ENCODE data around the gene ERLIN1. TPM values are rescaled to one million over a fixed set of nuclear protein-coding genes. Genes with fewer than 3 reads are reported as not detected.

Gene ERLIN1
- total RNA-seq, 1 experiment from 2014 or later, result 33.0 TPM

- H3K56ac ChIP-seq (ENCODE audit: insufficient read length, low read depth, low read length), result no peak overlapping the region
- no CpG with 5 or more reads among the region's 1 CpG for WGBS (ENCODE audit: extremely low coverage, insufficient read length, low lambda C conversion rate)
- Mint-ChIP-seq H3K4me3 (no peak overlapping the region), H3K36me3 (ENCODE audit: insufficient read depth in 1 of 3, low read depth in 3 of 3) (peaks cover 0 to 4% (median 2%) of the 10 kb centered on the region in 3 experiments; a peak in 3 of 7 replicates), H3K27ac (no peak overlapping the region), H3K27me3 (ENCODE audit: low read depth) (peaks cover 4% of the 10 kb centered on the region; the same call in 1 of the 2 replicates), H3K9me3 (peaks cover 23 to 25% of the 10 kb centered on the region in 2 experiments), H3K4me1 (peaks cover 0 to 2% of the 10 kb centered on the region in 2 experiments; a peak in 1 of 4 replicates)
- H3K27ac ChIP-seq (ENCODE audit: insufficient read length, low read depth, low read length), result no peak overlapping the region
- no peaks in the 10 kb centered on the region for H3K23me2 ChIP-seq (ENCODE audit: insufficient read length, low read depth, low read length, poor library complexity, severe bottlenecking)
- no peak overlapping the region for H4K5ac ChIP-seq (ENCODE audit: insufficient read length, low read depth, low read length)
- no peak overlapping the region for H4K8ac ChIP-seq (replicated peaks; ENCODE audit: insufficient read length, low read depth, low read length)
- H2BK5ac ChIP-seq (ENCODE audit: insufficient read length, low read length), result no peak overlapping the region
- H3K23ac ChIP-seq (ENCODE audit: insufficient read length, low read depth, low read length), result no peak overlapping the region
- H3K9me3 ChIP-seq (ENCODE audit: control insufficient read depth, low read depth, low read length), result no peaks in the 10 kb centered on the region
- no peaks in the 10 kb centered on the region for H3K79me2 ChIP-seq (ENCODE audit: insufficient read depth, low read length)
- H4K20me1 ChIP-seq (ENCODE audit: control insufficient read depth, insufficient read depth, insufficient read length), result no peaks in the 10 kb centered on the region
- no peak overlapping the region for H2BK20ac ChIP-seq (ENCODE audit: low read depth, low read length, poor library complexity, severe bottlenecking)
- H4K91ac ChIP-seq (ENCODE audit: insufficient read length, low read depth, low read length), result no peak overlapping the region
- H3K79me1 ChIP-seq (ENCODE audit: insufficient read depth, low read depth, low read length, poor library complexity, severe bottlenecking), result no peaks in the 10 kb centered on the region
- no peak overlapping the region for H3K18ac ChIP-seq (ENCODE audit: insufficient read length, low read depth, low read length)
- H3K14ac ChIP-seq (ENCODE audit: insufficient read depth, low read length), result no peak overlapping the region
- TF ChIP-seq CTCF (conservative IDR thresholded peaks at IDR 0.05), result no peak
- H2AFZ ChIP-seq (ENCODE audit: low read length), result no peak overlapping the region
- no peaks in the 10 kb centered on the region for H3K27me3 ChIP-seq (ENCODE audit: insufficient read depth, low read length)
- no peak overlapping the region for H2BK15ac ChIP-seq (ENCODE audit: low read depth, low read length)
- no peak overlapping the region for H2BK120ac ChIP-seq (ENCODE audit: low read depth, low read length, poor library complexity, severe bottlenecking)
- H3T11ph ChIP-seq (ENCODE audit: low read length), result no peak overlapping the region
- no peak overlapping the region for H3K9ac ChIP-seq (ENCODE audit: extremely low read depth, insufficient read length, low read length)
- no peaks in the 10 kb centered on the region for H3K4me1 ChIP-seq (ENCODE audit: insufficient read depth, low read length)
- no peak for DNase-seq
- H2AK5ac ChIP-seq (ENCODE audit: insufficient read length, low read length), result no peak overlapping the region
- H2BK12ac ChIP-seq (ENCODE audit: insufficient read length, low read depth, low read length), result no peak overlapping the region
- H3K4ac ChIP-seq (ENCODE audit: low read depth, low read length), result no peak overlapping the region
- no peak overlapping the region for H3K4me2 ChIP-seq (ENCODE audit: insufficient read depth, insufficient read length, low read length)
These were observed 52.0 kb downstream of the ERLIN1 start for GRCh38 chr10:100133801-100134200.
